DMS 273 (cell line): ENCODE data around the gene CNRIP1.

Source experiments
- DNase-seq: peaks from one replicate; lab custom pipeline; 2025; ENCODE audit not compliant: unreplicated experiment; lab: John Stamatoyannopoulos, UW

CNRIP1 gene

GRCh38 chr2:68251855-68252399, 67.8 kb downstream of the CNRIP1 start:
- DNase-seq = peak; percentile 79

GRCh38 chr2:68251187-68251854, 68.4 kb downstream of the CNRIP1 start:
- DNase-seq = peak; percentile 92

DNA sequence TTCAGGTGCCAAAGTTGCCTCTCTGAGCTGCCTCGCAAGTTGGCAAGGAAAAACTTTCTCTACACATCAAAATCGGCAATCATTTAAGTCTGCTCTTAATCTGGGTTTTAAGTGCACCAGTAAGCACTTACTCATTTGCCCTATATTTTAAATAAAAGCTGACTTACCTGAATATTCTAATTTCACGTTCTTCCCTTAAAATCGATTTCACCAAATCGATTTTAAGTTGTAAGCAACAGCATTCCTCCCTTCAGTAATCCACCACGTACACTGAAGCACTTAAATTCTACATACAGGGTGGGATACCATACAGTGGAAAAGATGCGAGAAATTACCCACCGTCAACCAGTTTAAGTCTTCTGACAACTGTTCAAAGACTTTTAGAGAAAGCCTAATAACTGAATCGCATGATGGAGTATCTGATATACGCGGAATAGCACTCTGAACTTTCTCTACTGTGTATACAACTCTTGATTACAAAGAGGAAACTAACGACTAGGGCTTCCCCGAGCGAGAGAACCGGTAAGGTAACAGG, 69.0 kb downstream of the CNRIP1 start:
- DNase-seq = no peak

DNA sequence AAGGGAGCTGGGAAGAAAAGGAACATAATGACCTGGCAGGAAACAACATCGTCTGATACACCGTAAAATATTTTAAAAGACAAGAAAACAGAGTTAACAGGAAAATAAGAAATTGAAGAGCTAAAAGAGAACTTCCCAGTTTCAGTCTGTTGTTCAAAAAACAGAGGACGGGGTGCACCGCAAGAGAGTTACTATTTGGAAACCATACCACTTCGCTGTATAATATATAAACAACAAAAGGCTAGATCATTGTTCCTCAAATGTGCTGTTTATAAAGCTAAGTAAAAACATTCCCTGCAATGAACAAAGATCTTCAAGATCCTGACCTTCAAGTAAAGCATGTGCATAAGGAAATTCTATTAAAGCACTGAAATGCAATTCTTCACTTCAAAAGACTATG, 69.6 kb downstream of the CNRIP1 start:
- no peak for DNase-seq

- no peak for DNase-seq
These were observed 70.9 kb downstream of the CNRIP1 start for GRCh38 chr2:68248806-68249205.

- peak; percentile 15 for DNase-seq
These were observed 71.4 kb downstream of the CNRIP1 start for GRCh38 chr2:68248361-68248760.

DNA sequence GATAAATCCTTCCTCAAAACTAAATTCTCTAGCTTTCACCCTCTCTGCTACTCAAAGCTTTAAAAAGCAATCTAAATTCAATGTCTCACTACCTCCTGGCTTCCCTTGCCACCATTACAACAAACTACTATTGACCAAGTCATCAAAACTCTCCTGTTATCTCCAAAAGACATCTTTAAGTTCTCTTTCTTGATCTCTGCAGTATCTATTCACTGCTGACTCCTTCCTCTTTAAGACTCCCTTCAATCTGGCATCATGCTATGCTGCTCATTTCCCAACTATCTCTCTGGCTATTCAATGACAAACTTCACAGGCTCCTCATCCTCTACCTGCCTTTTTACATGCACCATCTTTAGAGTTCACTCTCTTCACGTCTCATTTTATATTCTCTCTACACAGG, 73.4 kb downstream of the CNRIP1 start:
- no peak for DNase-seq

GRCh38 chr2:68245672-68246071, 74.1 kb downstream of the CNRIP1 start:
- no peak for DNase-seq

DNA sequence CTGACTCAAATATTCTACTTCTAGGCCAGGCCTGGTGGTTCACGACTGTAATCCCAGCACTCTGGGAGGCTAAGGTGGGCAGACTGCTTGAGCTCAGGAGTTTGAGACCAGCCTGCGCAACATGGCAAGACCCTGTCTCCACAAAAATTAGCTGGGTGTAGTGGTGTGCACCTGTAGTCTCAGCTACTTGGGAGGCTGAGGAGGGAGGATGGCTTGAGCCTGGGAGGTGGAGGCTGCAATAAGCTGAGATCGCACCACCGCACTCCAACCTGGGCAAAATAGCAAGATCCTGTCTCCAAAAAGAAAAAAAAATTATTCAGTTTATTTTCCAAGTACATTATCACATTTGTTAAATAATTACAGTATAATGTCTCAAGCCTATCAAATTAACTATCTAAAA, 74.7 kb downstream of the CNRIP1 start:
- DNase-seq = no peak

DNA sequence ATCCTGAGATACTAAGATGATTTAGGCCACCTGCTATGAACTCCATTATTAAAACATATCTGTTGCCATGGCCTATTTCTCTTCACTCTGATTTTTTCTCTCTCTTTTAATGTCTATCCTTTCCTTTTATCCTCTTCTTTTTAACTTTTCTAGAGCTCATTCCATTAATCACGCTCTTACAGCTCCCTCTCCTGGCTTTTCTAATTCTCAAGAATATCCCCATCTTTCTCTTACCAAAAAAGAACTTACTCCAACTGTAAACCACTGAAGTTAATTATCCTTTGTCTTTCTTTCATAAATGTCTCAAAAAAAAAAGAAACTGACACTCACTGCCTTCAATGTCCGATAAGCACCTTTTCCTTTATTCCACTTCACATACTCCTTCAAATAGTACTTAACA, 75.3 kb downstream of the CNRIP1 start:
- DNase-seq = no peak
